GM19023 (cell line): ENCODE results near the gene ELMO2.

ENCODE experiments used
- ATAC-seq: cut with Tn5 transposase; IDR thresholded peaks from one replicate; pipeline ENCODE4 v1.9.1; 2021; ENCODE audit warnings: mild to moderate bottlenecking, moderate library complexity; ENCODE audit not compliant: unreplicated experiment

ELMO2 gene

GRCh38 chr20:46334303-46334904 is 72.0 kb downstream of the ELMO2 start:
- no peak for ATAC-seq

GRCh38 chr20:46333161-46333991 is 73.0 kb downstream of the ELMO2 start:
- no peak for ATAC-seq

- no peak for ATAC-seq
These were observed 73.8 kb downstream of the ELMO2 start for GRCh38 chr20:46332373-46333160.

GRCh38 chr20:46331611-46332361 is 74.6 kb downstream of the ELMO2 start:
- ATAC-seq, result no peak

GRCh38 chr20:46330831-46331371 is 75.5 kb downstream of the ELMO2 start:
- ATAC-seq, result no peak

- no peak for ATAC-seq
These were observed 76.2 kb downstream of the ELMO2 start for GRCh38 chr20:46330072-46330763.

GRCh38 chr20:46328200-46328882 is 78.1 kb downstream of the ELMO2 start:
- no peak for ATAC-seq

GRCh38 chr20:46327557-46327956 is 78.9 kb downstream of the ELMO2 start:
- no peak for ATAC-seq

- ATAC-seq, result no peak
These were observed 80.6 kb downstream of the ELMO2 start for GRCh38 chr20:46325789-46326188.

- ATAC-seq, result no peak
These were observed 81.3 kb downstream of the ELMO2 start for GRCh38 chr20:46324960-46325703.

- ATAC-seq, result no peak
These were observed 82.0 kb downstream of the ELMO2 start for GRCh38 chr20:46324379-46324778.

- no peak for ATAC-seq
These were observed 82.9 kb downstream of the ELMO2 start for GRCh38 chr20:46323557-46323956.

GRCh38 chr20:46322641-46323040 is 83.8 kb downstream of the ELMO2 start:
- ATAC-seq, result no peak

GRCh38 chr20:46317685-46318177 is 88.7 kb downstream of the ELMO2 start:
- no peak for ATAC-seq

GRCh38 chr20:46316984-46317684 is 89.3 kb downstream of the ELMO2 start:
- no peak for ATAC-seq
